Tibial nerve (tissue), 4 donors: ENCODE results near the gene TMEM50A.
"Not testable (repeated sequence)": the region's sequence is repeated elsewhere in the genome, so short reads cannot be mapped to it uniquely, and the experiment has no call there.

Experiments
- EP300 ChIP-seq, 2 donors: sonication (generic); formaldehyde crosslinking; IDR thresholded peaks; one replicate each; pipeline ENCODE4 v1.6.1; 2017; ENCODE audit warnings: antibody characterized with exemption in 2 of 2, mild to moderate bottlenecking in 1 of 2
- POLR2A ChIP-seq, 2 donors: fragments of 450-650 bp; IDR thresholded peaks; one replicate each; pipeline ENCODE4 v1.6.1; 2017; ENCODE audit warnings: antibody characterized with exemption in 2 of 2, mild to moderate bottlenecking in 2 of 2, moderate library complexity in 2 of 2
- TF ChIP-seq, protein P1 (sequence below), 5 experiments: fragments of 200-600 bp in 3 of 5; fragments of 450-650 bp in 2 of 5; sonication (generic) in 3 of 5; IDR thresholded peaks; one replicate each; pipeline ENCODE4 v1.5.1; 2016 to 2019; ENCODE audit warnings: antibody characterized with exemption in 5 of 5, mild to moderate bottlenecking in 3 of 5, moderate library complexity in 2 of 5

DNA sequence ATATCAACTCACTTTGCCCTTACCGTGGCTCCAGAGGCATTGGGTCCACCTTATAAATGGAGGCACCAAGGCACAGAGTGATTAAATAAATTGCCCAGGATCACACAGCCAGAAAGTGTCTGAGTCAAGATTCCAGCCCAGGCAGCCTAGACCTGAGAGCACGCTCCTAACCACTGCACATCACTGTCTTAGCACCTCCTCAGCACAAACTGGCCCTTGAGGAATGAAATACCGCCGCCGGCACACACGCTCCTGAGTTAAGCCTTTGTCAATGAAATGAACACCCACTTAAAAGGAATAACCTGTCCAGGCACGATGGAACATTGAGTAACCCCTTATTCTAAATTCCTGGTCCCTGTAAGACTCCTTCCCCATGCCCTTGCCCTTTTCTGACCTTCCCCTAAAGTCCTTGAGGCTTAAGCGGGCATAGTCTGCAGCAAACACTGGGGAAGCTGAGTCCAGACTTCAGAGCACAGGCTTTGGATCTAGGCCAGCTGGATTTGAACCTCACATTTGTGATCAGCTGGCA lies 49.5 kb upstream of the TMEM50A start:
- TF ChIP-seq, protein P1, sequence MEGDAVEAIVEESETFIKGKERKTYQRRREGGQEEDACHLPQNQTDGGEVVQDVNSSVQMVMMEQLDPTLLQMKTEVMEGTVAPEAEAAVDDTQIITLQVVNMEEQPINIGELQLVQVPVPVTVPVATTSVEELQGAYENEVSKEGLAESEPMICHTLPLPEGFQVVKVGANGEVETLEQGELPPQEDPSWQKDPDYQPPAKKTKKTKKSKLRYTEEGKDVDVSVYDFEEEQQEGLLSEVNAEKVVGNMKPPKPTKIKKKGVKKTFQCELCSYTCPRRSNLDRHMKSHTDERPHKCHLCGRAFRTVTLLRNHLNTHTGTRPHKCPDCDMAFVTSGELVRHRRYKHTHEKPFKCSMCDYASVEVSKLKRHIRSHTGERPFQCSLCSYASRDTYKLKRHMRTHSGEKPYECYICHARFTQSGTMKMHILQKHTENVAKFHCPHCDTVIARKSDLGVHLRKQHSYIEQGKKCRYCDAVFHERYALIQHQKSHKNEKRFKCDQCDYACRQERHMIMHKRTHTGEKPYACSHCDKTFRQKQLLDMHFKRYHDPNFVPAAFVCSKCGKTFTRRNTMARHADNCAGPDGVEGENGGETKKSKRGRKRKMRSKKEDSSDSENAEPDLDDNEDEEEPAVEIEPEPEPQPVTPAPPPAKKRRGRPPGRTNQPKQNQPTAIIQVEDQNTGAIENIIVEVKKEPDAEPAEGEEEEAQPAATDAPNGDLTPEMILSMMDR (IDR thresholded peaks at IDR 0.05) = not testable (repeated sequence)
- not testable (repeated sequence) for TF ChIP-seq POLR2A, EP300 (IDR thresholded peaks at IDR 0.05)
